ENCODE results near the gene SEC22A.

SEC22A gene

GRCh38 chr3:123311201-123311600 is 109.5 kb downstream of the SEC22A start:
- DNase-seq = no peak

- no peak for DNase-seq
Observed at GRCh38 chr3:123312331-123313265, 110.9 kb downstream of the SEC22A start.

GRCh38 chr3:123313889-123314288 is 112.1 kb downstream of the SEC22A start:
- no peak for DNase-seq

GRCh38 chr3:123314359-123315270 is 112.9 kb downstream of the SEC22A start:
- no peak for DNase-seq

- no peak for DNase-seq
Observed at GRCh38 chr3:123315271-123315595, 113.5 kb downstream of the SEC22A start.

- DNase-seq = no peak
Observed at GRCh38 chr3:123317716-123318115, 116.0 kb downstream of the SEC22A start.

- no peak for DNase-seq
Observed at GRCh38 chr3:123318374-123318773, 116.6 kb downstream of the SEC22A start.

- DNase-seq = no peak
Observed at GRCh38 chr3:123319760-123320159, 118.0 kb downstream of the SEC22A start.

- no peak for DNase-seq
Observed at GRCh38 chr3:123320221-123320620, 118.5 kb downstream of the SEC22A start.

GRCh38 chr3:123321806-123322205 is 120.1 kb downstream of the SEC22A start:
- no peak for DNase-seq

- DNase-seq = no peak
Observed at GRCh38 chr3:123322866-123323265, 121.1 kb downstream of the SEC22A start.
